H9 (cell line): ENCODE results near the gene KLC4. TPM values are rescaled to one million over a fixed set of nuclear protein-coding genes. Genes with fewer than 3 reads are reported as not detected.

ENCODE experiments used
- DNase-seq: peaks from one replicate; pipeline ENCODE4 v3.0.0-alpha.2; 2017
- H2AFZ ChIP-seq: one replicate; pipeline ENCODE4 v1.6.1; 2013; ENCODE audit warnings: mild to moderate bottlenecking, low read length, control low read depth, moderate library complexity
- H2AK5ac ChIP-seq: 2 replicates; pipeline ENCODE4 v1.6.1; 2013; ENCODE audit warnings: low read length, control low read depth, mixed read lengths; ENCODE audit not compliant: insufficient read length
- H2BK120ac ChIP-seq: one replicate; pipeline ENCODE4 v1.6.1; 2013; ENCODE audit warnings: low read depth, mild to moderate bottlenecking, low read length, control low read depth, inconsistent platforms; ENCODE audit not compliant: poor library complexity, severe bottlenecking
- H2BK12ac ChIP-seq: 2 replicates; pipeline ENCODE4 v1.6.1; 2013; ENCODE audit warnings: low read length, control low read depth, mixed read lengths, low read depth; ENCODE audit not compliant: insufficient read length
- H2BK15ac ChIP-seq: 2 replicates; pipeline ENCODE4 v1.6.1; 2013; ENCODE audit warnings: low read depth, low read length, control low read depth
- H2BK20ac ChIP-seq: one replicate; pipeline ENCODE4 v1.6.1; 2013; ENCODE audit warnings: low read depth, mild to moderate bottlenecking, low read length, control low read depth, inconsistent platforms; ENCODE audit not compliant: poor library complexity, severe bottlenecking
- H2BK5ac ChIP-seq: 2 replicates; pipeline ENCODE4 v1.6.1; 2013; ENCODE audit warnings: low read length, control low read depth, mixed read lengths; ENCODE audit not compliant: insufficient read length
- H3K14ac ChIP-seq: 2 replicates; pipeline ENCODE4 v1.6.1; 2013; ENCODE audit warnings: low read length, control low read depth; ENCODE audit not compliant: insufficient read depth
- H3K18ac ChIP-seq: 2 replicates; pipeline ENCODE4 v1.6.1; 2013; ENCODE audit warnings: low read depth, mild to moderate bottlenecking, mixed read lengths, low read length, control low read depth; ENCODE audit not compliant: insufficient read length
- H3K23ac ChIP-seq: 2 replicates; pipeline ENCODE4 v1.6.1; 2013; ENCODE audit warnings: low read length, control low read depth, mixed read lengths, low read depth; ENCODE audit not compliant: insufficient read length
- H3K23me2 ChIP-seq: 2 replicates; pipeline ENCODE4 v1.6.1; 2013; ENCODE audit warnings: low read depth, mild to moderate bottlenecking, mixed read lengths, low read length, control low read depth; ENCODE audit not compliant: insufficient read length, poor library complexity, severe bottlenecking
- H3K27ac ChIP-seq: 2 replicates; pipeline ENCODE4 v1.5.1; 2013; ENCODE audit warnings: low read length, control low read depth, mixed read lengths, low read depth; ENCODE audit not compliant: insufficient read length
- H3K27me3 ChIP-seq: 2 replicates; pipeline ENCODE4 v1.6.1; 2013; ENCODE audit warnings: low read length, control low read depth, inconsistent platforms; ENCODE audit not compliant: insufficient read depth
- H3K4ac ChIP-seq: 2 replicates; pipeline ENCODE4 v1.6.1; 2013; ENCODE audit warnings: low read depth, mild to moderate bottlenecking, control low read depth, inconsistent platforms, low read length, moderate library complexity
- H3K4me1 ChIP-seq: 2 replicates; pipeline ENCODE4 v1.6.1; 2013; ENCODE audit warnings: low read length, control low read depth, inconsistent platforms; ENCODE audit not compliant: insufficient read depth
- H3K4me2 ChIP-seq: 2 replicates; pipeline ENCODE4 v1.6.1; 2013; ENCODE audit warnings: low read length, control low read depth, mixed read lengths; ENCODE audit not compliant: insufficient read length, insufficient read depth
- H3K56ac ChIP-seq: 2 replicates; pipeline ENCODE4 v1.6.1; 2013; ENCODE audit warnings: low read depth, mild to moderate bottlenecking, mixed read lengths, low read length, control low read depth; ENCODE audit not compliant: insufficient read length
- H3K79me1 ChIP-seq: 2 replicates; pipeline ENCODE4 v1.6.1; 2013; ENCODE audit warnings: low read depth, mild to moderate bottlenecking, moderate library complexity, low read length, control low read depth, inconsistent platforms; ENCODE audit not compliant: insufficient read depth, poor library complexity, severe bottlenecking
- H3K79me2 ChIP-seq: 2 replicates; pipeline ENCODE4 v1.6.1; 2013; ENCODE audit warnings: low read length, control low read depth, inconsistent platforms; ENCODE audit not compliant: insufficient read depth
- H3K9ac ChIP-seq: 2 replicates; pipeline ENCODE4 v1.6.1; 2013; ENCODE audit warnings: low read length, control low read depth, mixed read lengths; ENCODE audit not compliant: insufficient read length; ENCODE audit errors: extremely low read depth
- H3K9me3 ChIP-seq: one replicate; pipeline ENCODE4 v1.6.1; 2013; ENCODE audit warnings: low read depth, low read length, inconsistent platforms; ENCODE audit not compliant: control insufficient read depth
- H3T11ph ChIP-seq: one replicate; pipeline ENCODE4 v1.6.1; 2013; ENCODE audit warnings: mild to moderate bottlenecking, low read length, control low read depth, inconsistent platforms
- H4K20me1 ChIP-seq: one replicate; pipeline ENCODE4 v1.6.1; 2013; ENCODE audit not compliant: control insufficient read depth, insufficient read length, insufficient read depth
- H4K5ac ChIP-seq: 2 replicates; pipeline ENCODE4 v1.6.1; 2013; ENCODE audit warnings: low read depth, mild to moderate bottlenecking, mixed read lengths, low read length, control low read depth; ENCODE audit not compliant: insufficient read length
- H4K8ac ChIP-seq: replicated peaks from 2 replicates; pipeline ENCODE4 v1.6.1; 2013; ENCODE audit warnings: low read length, control low read depth, mixed read lengths, low read depth; ENCODE audit not compliant: insufficient read length
- H4K91ac ChIP-seq: 2 replicates; pipeline ENCODE4 v1.6.1; 2013; ENCODE audit warnings: low read depth, mild to moderate bottlenecking, moderate library complexity, mixed read lengths, low read length, control low read depth; ENCODE audit not compliant: insufficient read length
- H3K27ac Mint-ChIP-seq, 3 experiments: 2 replicates in 2 of 3; 3 replicates in 1 of 3; pipeline ENCODE4 v1.8.0; 2020 to 2021; ENCODE audit warnings: mixed read lengths in 3 of 3, mild to moderate bottlenecking in 1 of 3, moderate library complexity in 1 of 3
- H3K27me3 Mint-ChIP-seq: 2 replicates; pipeline ENCODE4 v1.8.0; 2021; ENCODE audit warnings: low read depth, mild to moderate bottlenecking, moderate library complexity, mixed read lengths
- H3K36me3 Mint-ChIP-seq, 3 experiments: 2 replicates in 2 of 3; 3 replicates in 1 of 3; pipeline ENCODE4 v1.8.0; 2020 to 2021; ENCODE audit warnings: low read depth in 3 of 3, mixed read lengths in 3 of 3; ENCODE audit not compliant: insufficient read depth in 1 of 3
- H3K4me1 Mint-ChIP-seq, 2 experiments: 2 replicates each; pipeline ENCODE4 v1.8.0; 2020; ENCODE audit warnings: mixed read lengths in 2 of 2
- H3K4me3 Mint-ChIP-seq, 2 experiments: 2 replicates in 1 of 2; 3 replicates in 1 of 2; pipeline ENCODE4 v1.8.0; 2020 to 2021; ENCODE audit warnings: mild to moderate bottlenecking in 2 of 2, mixed read lengths in 2 of 2, moderate library complexity in 1 of 2
- H3K9me3 Mint-ChIP-seq, 2 experiments: 2 replicates in 1 of 2; 3 replicates in 1 of 2; pipeline ENCODE4 v1.8.0; 2020; ENCODE audit warnings: mild to moderate bottlenecking in 2 of 2, mixed read lengths in 2 of 2, moderate library complexity in 1 of 2
- CTCF ChIP-seq: fragments of 200-600 bp; sonication (generic); conservative IDR thresholded peaks from 3 replicates; pipeline ENCODE4 v1.8.0; 2021; ENCODE audit warnings: antibody characterized with exemption, mild to moderate bottlenecking
- WGBS: extraction: QIAGEN DNeasy Blood & Tissue Kit; methylation state at CpG from one replicate; pipeline ENCODE4 v1.1.7; 2013; ENCODE audit warnings: missing lambda C conversion rate, low lambda C conversion rate, mixed read lengths; ENCODE audit not compliant: insufficient read length; ENCODE audit errors: extremely low coverage; 5-methylcytosine and 5-hydroxymethylcytosine counted together
- total RNA-seq: library from RNA; stranded (reverse); gene quantifications from 2 replicates; pipeline ENCODE4 v1.2.1, GENCODE V29; 2021

KLC4 gene
- total RNA-seq, 1 experiment from 2014 or later, result 29.7 TPM

GRCh38 chr6:43055966-43056365 lies 3.5 kb upstream of the KLC4 start:
- H2BK12ac ChIP-seq, result no peak overlapping the region
- H2BK20ac ChIP-seq, result no peak overlapping the region
- peaks cover 3% of the 10 kb centered on the region for H3K79me1 ChIP-seq
- H3T11ph ChIP-seq, result no peak overlapping the region
- H3K79me2 ChIP-seq, result peaks cover 10% of the 10 kb centered on the region; the same call in 1 of the 2 replicates
- H3K27me3 ChIP-seq, result no peaks in the 10 kb centered on the region
- H4K5ac ChIP-seq, result no peak overlapping the region
- H3K4me2 ChIP-seq, result no peak overlapping the region
- no peak overlapping the region for H3K27ac ChIP-seq
- no peak overlapping the region for H2BK5ac ChIP-seq
- H2AK5ac ChIP-seq, result no peak overlapping the region
- H3K23ac ChIP-seq, result no peak overlapping the region
- no peak overlapping the region for H3K18ac ChIP-seq
- no peak overlapping the region for H3K9ac ChIP-seq
- H3K4me1 Mint-ChIP-seq, result peaks cover 38 to 43% of the 10 kb centered on the region in 2 experiments
- H2BK120ac ChIP-seq, result no peak overlapping the region
- H3K23me2 ChIP-seq, result peaks cover 7% of the 10 kb centered on the region
- no peak overlapping the region for H3K4me3 Mint-ChIP-seq
- no peak overlapping the region for H4K8ac ChIP-seq
- no peak overlapping the region for H2AFZ ChIP-seq
- no peaks in the 10 kb centered on the region for H4K20me1 ChIP-seq
- H3K56ac ChIP-seq, result no peak overlapping the region
- no peak overlapping the region for H3K4ac ChIP-seq
- no peak overlapping the region for H2BK15ac ChIP-seq
- H3K4me1 ChIP-seq, result 0 out of 2 replicates have a peak, but pooled peaks cover 4% of the 10 kb centered on the region
- no CpG with 5 or more reads among the region's 8 CpGs for WGBS
- no peak for DNase-seq
- no peak overlapping the region for H3K14ac ChIP-seq
- H3K9me3 Mint-ChIP-seq, result peaks cover 0 to 3% of the 10 kb centered on the region in 2 experiments; a peak in 1 of 5 replicates
- TF ChIP-seq CTCF, result no peak
- H3K27ac Mint-ChIP-seq, result peak overlapping the region; percentile 21 to 73 (median 41); a peak in 2 of 7 replicates
- no peak overlapping the region for H4K91ac ChIP-seq
- H3K36me3 Mint-ChIP-seq, result peaks cover 18 to 38% (median 36%) of the 10 kb centered on the region in 3 experiments
- H3K9me3 ChIP-seq, result no peaks in the 10 kb centered on the region
- H3K27me3 Mint-ChIP-seq, result no peaks in the 10 kb centered on the region; the same call in 1 of the 2 replicates
